Left lung (tissue), 10 donors: Measurements from ENCODE around the gene ARHGEF25. TPM values are rescaled to one million over a fixed set of nuclear protein-coding genes. Genes with fewer than 3 reads are reported as not detected.
A peak's percentile ranks its signal among the peaks of the same experiment; 100 is the strongest.

Source experiments
- ATAC-seq: fragments of 200-7000 bp; cut with Tn5 transposase; one replicate; pipeline ENCODE4 v1.9.1; 2020; ENCODE audit warnings: moderate library complexity
- DNase-seq, 4 donors: peaks; one replicate each; pipeline ENCODE4 v3.0.0-alpha.2; 2013 to 2020
- H3K27ac ChIP-seq, 2 donors: fragments of 200-600 bp; sonication (generic) in 1 of 2; one replicate each; pipeline versions ENCODE4 v1.5.0 to v1.8.0; 2020 to 2021
- H3K27me3 ChIP-seq, 2 donors: fragments of 200-600 bp; sonication (generic) in 1 of 2; one replicate each; pipeline versions ENCODE4 v1.5.0 to v1.8.0; 2020 to 2021
- H3K36me3 ChIP-seq, 2 donors: fragments of 200-600 bp; sonication (generic) in 1 of 2; one replicate each; pipeline versions ENCODE4 v1.5.0 to v1.8.0; 2020 to 2021
- H3K4me1 ChIP-seq, 2 donors: fragments of 200-600 bp; one replicate each; pipeline ENCODE4 v1.8.0; 2021
- H3K4me3 ChIP-seq, 2 donors: fragments of 200-600 bp; sonication (generic) in 1 of 2; one replicate each; pipeline versions ENCODE4 v1.5.0 to v1.8.0; 2020 to 2021; ENCODE audit warnings: mild to moderate bottlenecking in 1 of 2
- H3K9me3 ChIP-seq, 2 donors: fragments of 200-600 bp; sonication (generic) in 1 of 2; one replicate each; pipeline versions ENCODE4 v1.5.0 to v1.8.0; 2020 to 2021
- intact Hi-C, 2 donors: fragments of 100-400 bp; cut with DNase I; formaldehyde crosslinking; loops; one replicate each; pipeline versions ENCODE4 v1.11.2 to v1.14.2; 2022
- polyA plus RNA-seq, 6 donors: library from polyadenylated mRNA; unstranded; fragments of 120-200 nt; gene quantifications; one replicate each; pipeline ENCODE4 v1.2.1, GENCODE V29; 2013; ENCODE audit not compliant: insufficient read length in 6 of 6
- total RNA-seq, 2 donors: library from RNA; stranded (reverse); fragmentation: NEBNext Ultra II Directional; extraction: Animal tissue kit (Norgen Biotek cat#: 25700); gene quantifications; one replicate each; pipeline ENCODE4 v1.2.1, GENCODE V29; 2021
- TF ChIP-seq, protein P1 (sequence below), 2 donors: fragments of 200-600 bp; sonication (generic) in 1 of 2; IDR thresholded peaks; one replicate each; pipeline versions ENCODE4 v1.5.0 to v1.8.0; 2021; ENCODE audit warnings: antibody characterized with exemption in 2 of 2
- donor health status: DM: no; HTN: yes; CAD: no.
- donor health status: DM: no; HTN: no; CAD: no.

Gene ARHGEF25
- total and polyA plus RNA-seq, 8 donors: 16.5 to 53.4 (median 45.7) TPM

DNA sequence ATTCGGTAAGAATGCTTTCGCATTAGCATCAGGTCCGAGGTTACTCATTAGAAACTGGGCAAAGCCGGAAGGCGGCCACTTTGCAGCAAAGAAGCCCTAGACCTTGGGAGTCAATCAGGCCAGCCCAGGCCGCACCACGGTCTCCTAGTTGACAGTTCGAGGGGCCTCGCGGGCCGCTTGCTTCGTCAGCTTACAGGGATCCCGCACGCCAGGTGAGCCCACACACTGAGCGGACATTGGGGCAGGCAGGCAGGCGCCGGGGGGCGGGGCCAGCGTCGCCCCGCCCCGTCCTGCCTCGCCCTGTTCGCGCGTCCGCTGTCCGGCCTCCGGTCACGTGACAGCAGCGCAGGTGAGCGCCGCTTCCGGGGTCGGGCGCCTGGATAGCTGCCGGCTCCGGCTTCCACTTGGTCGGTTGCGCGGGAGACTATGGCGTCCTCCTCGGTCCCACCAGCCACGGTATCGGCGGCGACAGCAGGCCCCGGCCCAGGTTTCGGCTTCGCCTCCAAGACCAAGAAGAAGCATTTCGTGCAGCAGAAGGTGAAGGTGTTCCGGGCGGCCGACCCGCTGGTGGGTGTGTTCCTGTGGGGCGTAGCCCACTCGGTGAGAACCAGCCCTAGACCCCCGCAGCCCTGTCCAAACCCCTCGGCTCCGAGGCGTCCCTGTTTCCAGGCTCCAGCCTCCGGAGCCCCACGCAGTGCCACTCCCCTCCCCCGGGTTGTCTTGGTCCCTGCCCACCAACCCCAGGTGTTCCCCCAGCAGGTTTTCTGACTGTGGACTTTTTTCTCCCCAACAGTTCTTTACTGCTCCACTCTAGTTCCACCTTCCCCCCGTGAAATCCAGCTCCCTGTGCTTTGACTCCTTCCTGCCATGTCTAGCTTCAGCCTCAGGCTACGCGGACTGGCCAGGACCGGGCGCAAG lies 20.1 kb upstream of the ARHGEF25 start, which contains the start of gene PIP4K2C:
Gene PIP4K2C, plus strand, starts transcription at position 329 of the 918 bp plus-strand sequence. Its CDS starts 98 bp downstream, at position 427.
- DNase-seq (peak; percentile 49 to 95 (median 86)), ATAC-seq (peak; percentile 99)
- Histone ChIP-seq H3K27ac (peak within 1 kb of the TSS; percentile 17 to 55), H3K36me3 (peaks cover 0 to 23% of the 10 kb centered on the region in 2 donors), H3K4me3 (peak within 1 kb of the TSS; percentile 71 to 82), H3K9me3 (no peaks in the 10 kb centered on the region), H3K4me1 (peaks cover 0 to 22% of the 10 kb centered on the region in 2 donors), H3K27me3 (peaks cover 0 to 15% of the 10 kb centered on the region in 2 donors)
- TF ChIP-seq, protein P1, sequence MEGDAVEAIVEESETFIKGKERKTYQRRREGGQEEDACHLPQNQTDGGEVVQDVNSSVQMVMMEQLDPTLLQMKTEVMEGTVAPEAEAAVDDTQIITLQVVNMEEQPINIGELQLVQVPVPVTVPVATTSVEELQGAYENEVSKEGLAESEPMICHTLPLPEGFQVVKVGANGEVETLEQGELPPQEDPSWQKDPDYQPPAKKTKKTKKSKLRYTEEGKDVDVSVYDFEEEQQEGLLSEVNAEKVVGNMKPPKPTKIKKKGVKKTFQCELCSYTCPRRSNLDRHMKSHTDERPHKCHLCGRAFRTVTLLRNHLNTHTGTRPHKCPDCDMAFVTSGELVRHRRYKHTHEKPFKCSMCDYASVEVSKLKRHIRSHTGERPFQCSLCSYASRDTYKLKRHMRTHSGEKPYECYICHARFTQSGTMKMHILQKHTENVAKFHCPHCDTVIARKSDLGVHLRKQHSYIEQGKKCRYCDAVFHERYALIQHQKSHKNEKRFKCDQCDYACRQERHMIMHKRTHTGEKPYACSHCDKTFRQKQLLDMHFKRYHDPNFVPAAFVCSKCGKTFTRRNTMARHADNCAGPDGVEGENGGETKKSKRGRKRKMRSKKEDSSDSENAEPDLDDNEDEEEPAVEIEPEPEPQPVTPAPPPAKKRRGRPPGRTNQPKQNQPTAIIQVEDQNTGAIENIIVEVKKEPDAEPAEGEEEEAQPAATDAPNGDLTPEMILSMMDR (IDR thresholded peaks at IDR 0.05): no peak
- intact Hi-C loops: no loop called here

DNA sequence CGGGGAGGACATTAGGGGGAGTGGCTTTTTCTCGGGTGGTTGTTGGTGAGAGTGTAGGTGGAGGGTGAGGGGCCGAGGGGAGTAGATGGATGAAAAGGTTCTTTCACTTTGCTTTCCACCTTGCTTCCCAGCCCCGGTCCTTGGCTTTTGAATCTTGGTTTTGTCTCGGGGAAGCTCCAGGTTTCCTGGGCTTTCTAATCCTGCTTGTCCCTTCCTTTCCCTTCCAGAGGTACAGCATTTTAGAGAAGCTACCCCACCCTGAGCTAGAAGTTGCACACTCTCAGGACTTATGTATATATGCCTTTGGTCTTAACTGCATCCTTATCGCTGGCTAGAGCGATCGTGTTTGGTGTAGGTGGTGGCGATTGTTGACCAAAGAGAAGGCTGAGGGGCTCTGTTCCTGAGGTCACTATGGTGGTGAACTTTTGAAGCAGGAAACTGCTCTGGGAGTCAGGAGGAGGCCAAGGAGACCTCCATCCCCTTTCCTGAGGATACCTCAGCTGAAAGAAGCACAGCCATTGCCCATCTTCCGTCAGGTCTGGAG lies 19.4 kb upstream of the ARHGEF25 start:
- peak overlapping the region; percentile 17 to 55 for H3K27ac ChIP-seq
- peaks cover 0 to 31% of the 10 kb centered on the region in 2 donors for H3K36me3 ChIP-seq

DNA sequence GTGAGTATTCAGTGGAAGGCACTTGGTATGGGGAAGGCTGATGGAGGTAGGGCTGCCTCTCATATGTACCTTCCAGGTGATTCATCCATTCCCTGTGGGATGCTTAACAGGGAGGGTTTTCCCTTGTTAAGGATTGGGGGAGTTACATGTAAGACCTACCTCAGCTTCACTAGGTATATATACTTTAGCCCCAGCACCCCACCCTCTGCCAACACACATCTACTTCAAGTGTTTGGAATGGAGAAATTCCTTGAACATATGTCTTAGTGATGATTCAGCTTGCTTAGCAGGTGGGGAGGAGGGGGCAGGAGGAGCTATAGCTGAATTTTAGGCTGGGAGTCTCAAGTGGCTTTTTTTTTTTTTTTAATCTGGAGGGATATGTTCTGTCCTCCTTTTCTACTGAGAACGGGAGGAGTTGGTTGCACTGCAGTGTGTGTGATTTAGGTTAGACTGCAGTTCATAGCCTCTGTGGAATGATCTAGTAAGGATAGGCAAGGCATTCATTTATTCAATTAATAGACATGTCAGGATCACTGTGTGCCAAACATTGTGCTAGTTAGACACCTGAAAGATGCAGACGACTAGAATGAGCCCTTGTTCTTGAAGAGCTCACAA lies 18.6 kb upstream of the ARHGEF25 start:
- peaks cover 0 to 37% of the 10 kb centered on the region in 2 donors for H3K36me3 ChIP-seq
- H3K9me3 ChIP-seq: no peaks in the 10 kb centered on the region
- no peak overlapping the region for H3K27ac ChIP-seq
- peaks cover 0 to 22% of the 10 kb centered on the region in 2 donors for H3K4me1 ChIP-seq
- H3K4me3 ChIP-seq: no peak overlapping the region
- TF ChIP-seq, protein P1 (IDR thresholded peaks at IDR 0.05): no peak
- no peak for DNase-seq
- intact Hi-C loops: no loop called here
- peak; percentile 15 for ATAC-seq
- H3K27me3 ChIP-seq: peaks cover 0 to 6% of the 10 kb centered on the region in 2 donors

More for the DNA sequence above, 19.4 kb upstream of the ARHGEF25 start:
- Histone ChIP-seq H3K4me3 (peak overlapping the region; percentile 71 to 82), H3K27me3 (peaks cover 0 to 9% of the 10 kb centered on the region in 2 donors), H3K4me1 (peaks cover 0 to 22% of the 10 kb centered on the region in 2 donors), H3K9me3 (no peaks in the 10 kb centered on the region)
- TF ChIP-seq, protein P1 (IDR thresholded peaks at IDR 0.05): no peak
- DNase-seq: no peak
- intact Hi-C loops: no loop called here
- no peak for ATAC-seq

DNA sequence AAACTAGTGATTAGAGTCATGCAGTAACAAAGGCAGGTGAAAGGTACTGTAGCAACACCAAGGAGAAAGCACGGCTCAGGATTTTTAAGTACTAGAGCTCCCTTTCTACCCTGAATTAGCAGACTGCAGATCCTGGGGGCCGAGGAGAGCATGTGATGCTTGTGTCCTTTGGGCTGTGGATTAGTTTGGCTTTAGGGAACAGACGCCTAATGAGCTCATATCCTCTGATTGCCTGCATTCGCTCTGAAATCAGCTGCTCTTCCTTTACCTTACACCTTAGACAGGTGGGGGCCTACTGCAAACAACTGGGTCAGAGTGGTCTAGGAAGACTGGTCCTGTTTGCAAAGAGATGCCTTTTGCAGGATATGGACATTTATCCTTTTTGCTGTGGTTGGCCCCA lies 18.0 kb upstream of the ARHGEF25 start:
- peaks cover 0 to 43% of the 10 kb centered on the region in 2 donors for H3K36me3 ChIP-seq
- TF ChIP-seq, protein P1 (IDR thresholded peaks at IDR 0.05): no peak

More for the DNA sequence above, 18.0 kb upstream of the ARHGEF25 start:
- Histone ChIP-seq H3K27ac (no peak overlapping the region), H3K9me3 (no peaks in the 10 kb centered on the region), H3K27me3 (peaks cover 0 to under 1% of the 10 kb centered on the region in 2 donors), H3K4me1 (peaks cover 0 to 22% of the 10 kb centered on the region in 2 donors), H3K4me3 (no peak overlapping the region)
- DNase-seq (no peak), ATAC-seq (no peak)
- intact Hi-C loops: no loop called here
